Measurements from ENCODE around the gene ZBTB16.

The ZBTB16 gene

GRCh38 chr11:114277637-114278341 lies 218.3 kb downstream of the ZBTB16 start:
- no peak overlapping the region for H3K27ac ChIP-seq
- TF ChIP-seq, protein P1, sequence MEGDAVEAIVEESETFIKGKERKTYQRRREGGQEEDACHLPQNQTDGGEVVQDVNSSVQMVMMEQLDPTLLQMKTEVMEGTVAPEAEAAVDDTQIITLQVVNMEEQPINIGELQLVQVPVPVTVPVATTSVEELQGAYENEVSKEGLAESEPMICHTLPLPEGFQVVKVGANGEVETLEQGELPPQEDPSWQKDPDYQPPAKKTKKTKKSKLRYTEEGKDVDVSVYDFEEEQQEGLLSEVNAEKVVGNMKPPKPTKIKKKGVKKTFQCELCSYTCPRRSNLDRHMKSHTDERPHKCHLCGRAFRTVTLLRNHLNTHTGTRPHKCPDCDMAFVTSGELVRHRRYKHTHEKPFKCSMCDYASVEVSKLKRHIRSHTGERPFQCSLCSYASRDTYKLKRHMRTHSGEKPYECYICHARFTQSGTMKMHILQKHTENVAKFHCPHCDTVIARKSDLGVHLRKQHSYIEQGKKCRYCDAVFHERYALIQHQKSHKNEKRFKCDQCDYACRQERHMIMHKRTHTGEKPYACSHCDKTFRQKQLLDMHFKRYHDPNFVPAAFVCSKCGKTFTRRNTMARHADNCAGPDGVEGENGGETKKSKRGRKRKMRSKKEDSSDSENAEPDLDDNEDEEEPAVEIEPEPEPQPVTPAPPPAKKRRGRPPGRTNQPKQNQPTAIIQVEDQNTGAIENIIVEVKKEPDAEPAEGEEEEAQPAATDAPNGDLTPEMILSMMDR (IDR thresholded peaks at IDR 0.05), result no peak
- no peak for TF ChIP-seq ZFX (IDR thresholded peaks at IDR 0.05; ENCODE audit: borderline replicate concordance)

DNA sequence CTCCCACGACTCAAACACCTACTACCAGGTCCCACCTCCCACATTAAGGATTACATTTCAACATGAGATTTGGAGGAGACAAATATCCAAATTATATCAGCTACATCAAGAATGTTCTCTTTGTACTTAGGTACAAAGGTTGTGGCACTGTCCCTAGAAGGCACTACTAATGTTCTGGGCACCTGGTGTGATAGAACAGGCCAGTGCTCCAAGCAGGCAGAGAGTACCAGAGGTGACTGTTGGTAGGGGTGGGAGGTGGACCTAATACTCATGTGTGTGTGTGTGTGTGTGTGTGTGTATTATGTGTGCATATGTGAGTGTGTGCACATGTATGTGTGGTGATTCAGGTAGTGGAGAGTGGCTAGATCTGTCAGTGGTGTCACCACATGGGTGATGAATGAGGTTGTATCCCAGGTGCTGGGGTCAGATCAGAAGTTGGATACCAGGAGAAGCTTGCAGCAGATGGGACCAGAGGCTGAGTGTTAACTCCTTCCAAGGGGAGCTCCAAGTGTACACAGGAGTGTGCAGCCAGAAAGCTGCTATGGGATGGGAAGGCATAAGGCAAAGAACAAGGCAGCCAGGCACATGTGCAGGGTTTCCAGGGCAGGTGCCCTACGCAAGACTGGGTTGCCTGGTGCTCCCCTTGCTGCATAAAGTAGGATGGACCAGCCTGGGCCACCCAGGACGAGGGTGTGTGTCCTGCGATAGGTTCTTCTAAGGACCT lies 219.0 kb downstream of the ZBTB16 start:
- no peak overlapping the region for H3K27ac ChIP-seq
- TF ChIP-seq ZFX (IDR thresholded peaks at IDR 0.05; ENCODE audit: borderline replicate concordance), result no peak
- TF ChIP-seq, protein P1 (IDR thresholded peaks at IDR 0.05), result no peak

GRCh38 chr11:114279792-114280546 lies 220.5 kb downstream of the ZBTB16 start:
- H3K27ac ChIP-seq, result no peak overlapping the region
- TF ChIP-seq, protein P1 (IDR thresholded peaks at IDR 0.05), result no peak
- no peak for TF ChIP-seq ZFX (IDR thresholded peaks at IDR 0.05; ENCODE audit: borderline replicate concordance)

- no peak overlapping the region for H3K27ac ChIP-seq
- no peak for TF ChIP-seq ZFX (IDR thresholded peaks at IDR 0.05; ENCODE audit: borderline replicate concordance)
- TF ChIP-seq, protein P1 (IDR thresholded peaks at IDR 0.05), result peak; percentile 74
These were observed 221.2 kb downstream of the ZBTB16 start for GRCh38 chr11:114280696-114281095.

- no peak overlapping the region for H3K27ac ChIP-seq
- no peak for TF ChIP-seq ZFX (IDR thresholded peaks at IDR 0.05; ENCODE audit: borderline replicate concordance)
- TF ChIP-seq, protein P1 (IDR thresholded peaks at IDR 0.05), result no peak
These were observed 222.0 kb downstream of the ZBTB16 start for GRCh38 chr11:114281388-114281956.

DNA sequence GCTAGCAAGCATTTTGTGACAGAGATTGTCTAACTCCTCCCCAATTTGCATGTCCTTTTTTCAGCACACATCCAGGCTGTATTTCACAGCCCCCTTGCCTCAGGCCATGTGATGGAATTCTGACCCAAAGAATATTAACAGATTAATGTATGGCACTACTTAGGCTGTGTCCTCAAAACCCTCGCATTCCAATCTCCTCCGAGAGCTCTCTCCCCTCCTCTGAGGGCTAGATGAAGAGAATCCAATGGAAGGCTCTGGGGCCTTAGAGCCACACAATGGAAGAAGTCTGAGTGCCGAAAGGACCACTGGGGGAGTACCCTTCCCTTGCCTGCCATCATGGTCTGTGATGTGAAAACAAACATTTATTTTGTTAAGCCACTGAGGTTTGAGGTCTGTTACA lies 223.0 kb downstream of the ZBTB16 start:
- no peak overlapping the region for H3K27ac ChIP-seq
- no peak for TF ChIP-seq ZFX (IDR thresholded peaks at IDR 0.05; ENCODE audit: borderline replicate concordance)
- TF ChIP-seq, protein P1 (IDR thresholded peaks at IDR 0.05), result no peak
